Osteoblast (primary cell): Measurements from ENCODE around the gene KCNH3. TPM values are rescaled to one million over a fixed set of nuclear protein-coding genes. Genes with fewer than 3 reads are reported as not detected.
A peak's percentile ranks its signal among the peaks of the same experiment; 100 is the strongest.

ENCODE experiments used
- DNase-seq: peaks from one replicate; pipeline ENCODE4 v3.0.0; 2011; ENCODE audit warnings: low spot score, mixed read lengths; ENCODE audit not compliant: insufficient read length; ENCODE audit errors: missing footprints
- H2AFZ ChIP-seq: 2 replicates; pipeline ENCODE4 v1.6.0; 2011; ENCODE audit warnings: mild to moderate bottlenecking, low read length
- H3K27ac ChIP-seq: 2 replicates; pipeline ENCODE4 v1.5.1; 2011; ENCODE audit warnings: mild to moderate bottlenecking, low read depth, low read length, moderate library complexity
- H3K27me3 ChIP-seq: 2 replicates; pipeline ENCODE4 v1.6.0; 2012; ENCODE audit warnings: mild to moderate bottlenecking, control low read depth, inconsistent platforms, low read length, moderate library complexity; ENCODE audit not compliant: insufficient read depth
- H3K36me3 ChIP-seq: 2 replicates; pipeline ENCODE4 v1.5.1; 2011; ENCODE audit warnings: mild to moderate bottlenecking, low read length, control low read depth, moderate library complexity; ENCODE audit not compliant: insufficient read depth
- H3K4me1 ChIP-seq: 2 replicates; pipeline ENCODE4 v1.5.1; 2011; ENCODE audit warnings: mild to moderate bottlenecking, low read length, control low read depth, moderate library complexity; ENCODE audit not compliant: insufficient read depth
- H3K4me2 ChIP-seq: 2 replicates; pipeline ENCODE4 v1.6.0; 2011; ENCODE audit warnings: mild to moderate bottlenecking, low read length; ENCODE audit not compliant: insufficient read depth
- H3K4me3 ChIP-seq: fragments of 200-600 bp; sonication (generic); 3 replicates; pipeline ENCODE4 v1.5.1; 2012; ENCODE audit warnings: mild to moderate bottlenecking, low read length, inconsistent platforms; ENCODE audit not compliant: insufficient read depth
- H3K79me2 ChIP-seq: 2 replicates; pipeline ENCODE4 v1.6.0; 2012; ENCODE audit warnings: mild to moderate bottlenecking, low read length, control low read depth, inconsistent platforms; ENCODE audit not compliant: insufficient read depth
- H3K9me3 ChIP-seq: 2 replicates; pipeline ENCODE4 v1.5.1; 2011; ENCODE audit warnings: low read depth, low read length, control low read depth
- H4K20me1 ChIP-seq: 2 replicates; pipeline ENCODE4 v1.6.0; 2012; ENCODE audit warnings: mild to moderate bottlenecking, low read length, control low read depth; ENCODE audit not compliant: insufficient read depth
- total RNA-seq: library from RNA; depleted of rRNA; stranded (reverse); fragments of >200 nt; gene quantifications from 2 replicates; pipeline ENCODE4 v1.2.3, GENCODE V29; 2012
- TF ChIP-seq, protein P1 (sequence below): IDR thresholded peaks from 2 replicates; pipeline ENCODE4 v1.5.1; 2011; ENCODE audit warnings: mild to moderate bottlenecking, low read depth, low read length, moderate library complexity; ENCODE audit errors: extremely low read depth

Gene KCNH3
- total RNA-seq, 1 donor = not detected

DNA sequence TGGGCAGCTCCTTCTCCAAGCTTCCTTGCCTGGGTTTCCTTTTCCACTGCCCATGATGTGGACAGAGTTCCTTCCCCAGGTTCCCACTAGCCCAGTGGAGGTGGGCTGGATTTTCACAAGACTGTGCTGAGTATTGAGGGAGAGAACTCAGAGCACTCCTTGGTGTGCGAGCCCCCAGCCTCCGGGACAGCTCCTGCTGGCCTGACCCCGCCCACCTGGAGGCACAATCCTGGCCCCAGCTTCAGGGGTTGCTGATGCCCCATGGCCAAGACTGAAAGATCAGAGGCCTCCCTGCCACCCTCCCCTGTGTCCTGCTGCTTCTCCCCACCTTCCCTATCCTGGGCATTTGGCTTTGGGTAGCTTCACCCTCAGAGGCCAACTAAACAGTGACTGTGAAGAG, 7.7 kb downstream of the KCNH3 start:
- no peaks in the 10 kb centered on the region for H3K79me2 ChIP-seq
- H3K4me1 ChIP-seq = peaks cover 5% of the 10 kb centered on the region
- no peaks in the 10 kb centered on the region for H4K20me1 ChIP-seq
- no peak overlapping the region for H3K4me2 ChIP-seq
- TF ChIP-seq, protein P1, sequence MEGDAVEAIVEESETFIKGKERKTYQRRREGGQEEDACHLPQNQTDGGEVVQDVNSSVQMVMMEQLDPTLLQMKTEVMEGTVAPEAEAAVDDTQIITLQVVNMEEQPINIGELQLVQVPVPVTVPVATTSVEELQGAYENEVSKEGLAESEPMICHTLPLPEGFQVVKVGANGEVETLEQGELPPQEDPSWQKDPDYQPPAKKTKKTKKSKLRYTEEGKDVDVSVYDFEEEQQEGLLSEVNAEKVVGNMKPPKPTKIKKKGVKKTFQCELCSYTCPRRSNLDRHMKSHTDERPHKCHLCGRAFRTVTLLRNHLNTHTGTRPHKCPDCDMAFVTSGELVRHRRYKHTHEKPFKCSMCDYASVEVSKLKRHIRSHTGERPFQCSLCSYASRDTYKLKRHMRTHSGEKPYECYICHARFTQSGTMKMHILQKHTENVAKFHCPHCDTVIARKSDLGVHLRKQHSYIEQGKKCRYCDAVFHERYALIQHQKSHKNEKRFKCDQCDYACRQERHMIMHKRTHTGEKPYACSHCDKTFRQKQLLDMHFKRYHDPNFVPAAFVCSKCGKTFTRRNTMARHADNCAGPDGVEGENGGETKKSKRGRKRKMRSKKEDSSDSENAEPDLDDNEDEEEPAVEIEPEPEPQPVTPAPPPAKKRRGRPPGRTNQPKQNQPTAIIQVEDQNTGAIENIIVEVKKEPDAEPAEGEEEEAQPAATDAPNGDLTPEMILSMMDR = no peak
- DNase-seq = peak; percentile 71
- no peaks in the 10 kb centered on the region for H3K9me3 ChIP-seq
- H3K27me3 ChIP-seq = peaks cover 49% of the 10 kb centered on the region
- H3K27ac ChIP-seq = no peak overlapping the region
- H3K4me3 ChIP-seq = no peak overlapping the region
- no peak overlapping the region for H2AFZ ChIP-seq
- no peaks in the 10 kb centered on the region for H3K36me3 ChIP-seq

- no peaks in the 10 kb centered on the region for H3K79me2 ChIP-seq
- H4K20me1 ChIP-seq = no peaks in the 10 kb centered on the region
- H3K9me3 ChIP-seq = no peaks in the 10 kb centered on the region
- TF ChIP-seq, protein P1 = no peak
- peaks cover 5% of the 10 kb centered on the region for H3K4me1 ChIP-seq
- peak; percentile 79 for DNase-seq
- H2AFZ ChIP-seq = no peak overlapping the region
- no peak overlapping the region for H3K4me3 ChIP-seq
- peaks cover 56% of the 10 kb centered on the region for H3K27me3 ChIP-seq
- H3K36me3 ChIP-seq = no peaks in the 10 kb centered on the region
- H3K4me2 ChIP-seq = no peak overlapping the region
- H3K27ac ChIP-seq = no peak overlapping the region
Observed at GRCh38 chr12:49547090-49547690, 8.4 kb downstream of the KCNH3 start.

DNA sequence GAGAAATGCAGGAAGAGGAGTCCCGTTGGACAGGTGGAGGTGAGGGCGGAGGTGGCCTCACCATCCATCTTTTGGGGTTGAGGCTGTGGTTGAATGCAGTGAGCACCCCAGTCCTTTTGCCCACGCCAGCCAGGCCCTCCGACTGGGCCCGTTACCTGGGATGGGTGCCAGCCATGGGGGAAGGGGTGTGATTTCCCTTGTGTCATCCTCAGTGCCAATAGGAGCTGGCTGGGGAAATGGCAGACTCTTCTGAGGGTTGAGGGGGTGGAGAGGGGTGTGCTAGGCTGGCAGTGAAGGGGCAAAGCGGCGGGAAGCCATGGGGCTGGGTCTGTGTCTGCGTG, 9.6 kb downstream of the KCNH3 start:
- DNase-seq = no peak
- peaks cover 53% of the 10 kb centered on the region for H3K27me3 ChIP-seq
- peak overlapping the region; percentile 75 for H3K4me2 ChIP-seq
- no peaks in the 10 kb centered on the region for H4K20me1 ChIP-seq
- H3K4me3 ChIP-seq = peak overlapping the region; percentile 55
- no peak overlapping the region for H2AFZ ChIP-seq
- TF ChIP-seq, protein P1 = no peak
- no peak overlapping the region for H3K27ac ChIP-seq
- peaks cover 5% of the 10 kb centered on the region for H3K4me1 ChIP-seq
- H3K79me2 ChIP-seq = no peaks in the 10 kb centered on the region
- no peaks in the 10 kb centered on the region for H3K9me3 ChIP-seq
- H3K36me3 ChIP-seq = no peaks in the 10 kb centered on the region

DNA sequence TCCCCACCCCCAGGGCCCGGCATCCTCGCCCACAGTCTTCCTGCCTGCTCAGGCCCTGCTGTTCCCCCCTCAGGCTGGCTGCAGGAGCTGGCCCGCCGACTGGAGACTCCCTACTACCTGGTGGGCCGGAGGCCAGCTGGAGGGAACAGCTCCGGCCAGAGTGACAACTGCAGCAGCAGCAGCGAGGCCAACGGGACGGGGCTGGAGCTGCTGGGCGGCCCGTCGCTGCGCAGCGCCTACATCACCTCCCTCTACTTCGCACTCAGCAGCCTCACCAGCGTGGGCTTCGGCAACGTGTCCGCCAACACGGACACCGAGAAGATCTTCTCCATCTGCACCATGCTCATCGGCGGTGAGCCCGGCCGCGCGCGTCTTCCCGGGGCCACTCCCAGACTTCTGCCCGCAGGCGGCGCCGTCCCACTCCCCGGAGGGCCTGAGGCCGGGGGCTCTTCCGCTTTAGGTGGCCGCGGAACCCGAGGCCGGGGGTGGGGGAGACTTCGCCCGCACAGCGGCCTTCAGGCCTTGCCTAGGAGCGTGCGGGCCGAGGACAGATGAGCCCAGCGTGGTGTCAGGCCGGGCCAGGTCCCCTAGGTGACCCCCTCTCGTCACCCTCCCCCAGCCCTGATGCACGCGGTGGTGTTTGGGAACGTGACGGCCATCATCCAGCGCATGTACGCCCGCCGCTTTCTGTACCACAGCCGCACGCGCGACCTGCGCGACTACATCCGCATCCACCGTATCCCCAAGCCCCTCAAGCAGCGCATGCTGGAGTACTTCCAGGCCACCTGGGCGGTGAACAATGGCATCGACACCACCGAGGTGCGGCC, 10.2 kb downstream of the KCNH3 start:
- H3K79me2 ChIP-seq = no peaks in the 10 kb centered on the region
- TF ChIP-seq, protein P1 = peak; percentile 13
- peak overlapping the region; percentile 55 for H3K4me3 ChIP-seq
- H3K4me1 ChIP-seq = peaks cover 5% of the 10 kb centered on the region
- no peak overlapping the region for H3K27ac ChIP-seq
- H3K4me2 ChIP-seq = peak overlapping the region; percentile 75
- H4K20me1 ChIP-seq = no peaks in the 10 kb centered on the region
- peak; percentile 95 for DNase-seq
- no peaks in the 10 kb centered on the region for H3K9me3 ChIP-seq
- H2AFZ ChIP-seq = peak overlapping the region; percentile 66
- no peaks in the 10 kb centered on the region for H3K36me3 ChIP-seq
- H3K27me3 ChIP-seq = peaks cover 50% of the 10 kb centered on the region
